PC-3 (cell line): ENCODE data around the gene PIGQ. TPM values are rescaled to one million over a fixed set of nuclear protein-coding genes. Genes with fewer than 3 reads are reported as not detected.

ENCODE experiments used
- ATAC-seq: fragments of 200-7000 bp; cut with Tn5 transposase; 2 replicates; pipeline ENCODE4 v1.9.1; 2020; ENCODE audit warnings: mild to moderate bottlenecking, moderate library complexity
- BruUV-seq: library from RNA; stranded (reverse); fragments of 400-500 nt; replicated peaks from 2 replicates; lab custom pipeline; 2021; lab: Mats Ljungman, UMichigan
- CTCF ChIA-PET: fragments of 300-600 bp; sonication (Branson Sonifier 250); formaldehyde crosslinking; loops from one replicate; lab custom pipeline; 2022; ENCODE audit warnings: antibody characterized with exemption; lab: Charles Lee
- POLR2A ChIA-PET: fragments of 300-600 bp; sonication (Branson Sonifier 250); formaldehyde crosslinking; loops from one replicate; lab custom pipeline; 2022; ENCODE audit warnings: antibody characterized with exemption; ENCODE audit not compliant: unreplicated experiment; lab: Charles Lee
- DNase-seq: peaks from one replicate; pipeline ENCODE4 v3.0.0-alpha.2; 2015
- H2AFZ ChIP-seq: fragments of 300-600 bp; sonication (generic); 2 replicates; pipeline ENCODE4 v1.6.0; 2016; ENCODE audit warnings: antibody characterized with exemption, low read length
- H3F3A ChIP-seq: fragments of 300-600 bp; sonication (generic); one replicate; pipeline ENCODE4 v1.6.0; 2017; ENCODE audit warnings: antibody characterized with exemption, low read length, control low read depth, mild to moderate bottlenecking; ENCODE audit not compliant: unreplicated experiment
- H3K27ac ChIP-seq: fragments of 300-600 bp; sonication (generic); 2 replicates; pipeline ENCODE4 v1.5.1; 2016; ENCODE audit warnings: mild to moderate bottlenecking, low read length
- H3K27me3 ChIP-seq: fragments of 300-600 bp; sonication (generic); 2 replicates; pipeline ENCODE4 v1.6.1; 2016; ENCODE audit warnings: low read length, mixed read lengths
- H3K36me3 ChIP-seq: fragments of 300-600 bp; sonication (generic); 2 replicates; pipeline ENCODE4 v1.6.1; 2016; ENCODE audit warnings: low read depth, mixed run types, low read length, mixed read lengths
- H3K4me1 ChIP-seq: fragments of 300-600 bp; sonication (generic); 2 replicates; pipeline ENCODE4 v1.5.1; 2016; ENCODE audit warnings: low read length; ENCODE audit not compliant: insufficient read depth
- H3K4me2 ChIP-seq: fragments of 300-600 bp; sonication (generic); 2 replicates; pipeline ENCODE4 v1.6.0; 2016; ENCODE audit warnings: low read length
- H3K4me3 ChIP-seq: fragments of 300-600 bp; sonication (generic); 2 replicates; pipeline ENCODE4 v1.5.1; 2016; ENCODE audit warnings: mild to moderate bottlenecking, low read length, mixed read lengths
- H3K79me2 ChIP-seq: fragments of 300-600 bp; sonication (generic); 2 replicates; pipeline ENCODE4 v1.6.1; 2017; ENCODE audit warnings: low read length, mixed read lengths
- H3K9ac ChIP-seq: fragments of 300-600 bp; sonication (generic); 2 replicates; pipeline ENCODE4 v1.6.0; 2016; ENCODE audit warnings: mild to moderate bottlenecking, low read length
- H3K9me2 ChIP-seq: fragments of 300-600 bp; sonication (generic); replicated peaks from 2 replicates; pipeline ENCODE4 v1.6.1; 2016; ENCODE audit warnings: mixed run types, low read length, mixed read lengths
- H3K9me3 ChIP-seq: fragments of 300-600 bp; sonication (generic); 2 replicates; pipeline ENCODE4 v1.6.1; 2016; ENCODE audit warnings: low read length, mixed read lengths
- H4K20me1 ChIP-seq: fragments of 300-600 bp; sonication (generic); 2 replicates; pipeline ENCODE4 v1.6.1; 2016; ENCODE audit warnings: low read length, mixed read lengths
- EZH2 ChIP-seq: fragments of 300-600 bp; sonication (generic); IDR thresholded peaks from one replicate; pipeline ENCODE4 v1.6.1; 2017; ENCODE audit warnings: antibody characterized with exemption, mild to moderate bottlenecking, low read length; ENCODE audit not compliant: unreplicated experiment
- EZH2phosphoT487 ChIP-seq: fragments of 300-600 bp; sonication (generic); IDR thresholded peaks from 2 replicates; pipeline ENCODE4 v1.6.1; 2018; ENCODE audit warnings: mild to moderate bottlenecking, antibody characterized with exemption, low read length, borderline replicate concordance
- intact Hi-C: fragments of 100-400 bp; cut with micrococcal nuclease; formaldehyde crosslinking; loops from 2 replicates; pipeline ENCODE4 v1.9.0; 2023
- total RNA-seq: library from RNA; depleted of rRNA; stranded (reverse); fragments of >200 nt; gene quantifications from 2 replicates; pipeline ENCODE4 v1.2.3, GENCODE V29; 2014
- TF ChIP-seq, protein P1 (sequence below): fragments of 300-600 bp; sonication (generic); conservative IDR thresholded peaks from 2 replicates; pipeline ENCODE4 v1.5.1; 2017; ENCODE audit warnings: antibody characterized with exemption, low read depth, mild to moderate bottlenecking, low read length

Gene PIGQ
- total RNA-seq, 1 experiment from 2014 or later: 36.0 TPM

DNA sequence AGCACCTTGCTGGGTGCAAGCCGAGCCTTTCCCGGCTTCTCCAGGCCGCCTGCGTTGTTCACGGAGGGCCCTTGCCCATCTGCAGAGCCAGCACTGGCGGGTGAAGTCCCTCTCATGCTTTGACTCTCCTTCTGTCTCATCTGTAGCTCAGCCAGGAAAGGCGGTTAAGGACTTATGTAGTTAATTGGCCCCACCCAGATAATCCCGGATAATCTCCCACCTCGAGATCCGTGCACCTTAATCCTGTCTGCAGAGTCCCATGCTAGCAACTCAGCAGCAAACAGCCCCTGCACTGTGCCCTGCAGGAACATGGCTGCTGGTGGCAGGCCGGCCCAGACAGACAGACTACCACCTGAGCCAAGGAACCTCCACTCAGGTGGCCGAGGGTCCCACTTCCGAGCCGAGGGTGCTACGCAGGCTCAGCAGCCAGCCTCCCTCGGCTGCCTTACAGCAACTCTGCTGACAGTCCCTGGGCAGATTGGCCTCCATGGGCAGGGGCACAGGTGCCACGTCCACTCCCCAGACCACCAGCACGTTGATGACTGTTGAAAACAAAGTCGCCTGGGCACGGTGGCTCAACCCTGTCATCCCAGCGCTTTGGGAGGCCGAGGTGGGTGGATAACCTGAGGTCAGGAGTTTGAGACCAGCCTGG lies 37.0 kb downstream of the PIGQ start:
- no peak overlapping the region for H2AFZ ChIP-seq
- H3K36me3 ChIP-seq: no peaks in the 10 kb centered on the region
- ATAC-seq (no peak), DNase-seq (no peak)
- no peak for TF ChIP-seq EZH2phosphoT487
- TF ChIP-seq, protein P1, sequence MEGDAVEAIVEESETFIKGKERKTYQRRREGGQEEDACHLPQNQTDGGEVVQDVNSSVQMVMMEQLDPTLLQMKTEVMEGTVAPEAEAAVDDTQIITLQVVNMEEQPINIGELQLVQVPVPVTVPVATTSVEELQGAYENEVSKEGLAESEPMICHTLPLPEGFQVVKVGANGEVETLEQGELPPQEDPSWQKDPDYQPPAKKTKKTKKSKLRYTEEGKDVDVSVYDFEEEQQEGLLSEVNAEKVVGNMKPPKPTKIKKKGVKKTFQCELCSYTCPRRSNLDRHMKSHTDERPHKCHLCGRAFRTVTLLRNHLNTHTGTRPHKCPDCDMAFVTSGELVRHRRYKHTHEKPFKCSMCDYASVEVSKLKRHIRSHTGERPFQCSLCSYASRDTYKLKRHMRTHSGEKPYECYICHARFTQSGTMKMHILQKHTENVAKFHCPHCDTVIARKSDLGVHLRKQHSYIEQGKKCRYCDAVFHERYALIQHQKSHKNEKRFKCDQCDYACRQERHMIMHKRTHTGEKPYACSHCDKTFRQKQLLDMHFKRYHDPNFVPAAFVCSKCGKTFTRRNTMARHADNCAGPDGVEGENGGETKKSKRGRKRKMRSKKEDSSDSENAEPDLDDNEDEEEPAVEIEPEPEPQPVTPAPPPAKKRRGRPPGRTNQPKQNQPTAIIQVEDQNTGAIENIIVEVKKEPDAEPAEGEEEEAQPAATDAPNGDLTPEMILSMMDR: no peak
- no peak for TF ChIP-seq EZH2
- H3F3A ChIP-seq: no peaks in the 10 kb centered on the region
- no peaks in the 10 kb centered on the region for H4K20me1 ChIP-seq
- no peaks in the 10 kb centered on the region for H3K27me3 ChIP-seq
- H3K4me1 ChIP-seq: no peaks in the 10 kb centered on the region
- no peak overlapping the region for H3K27ac ChIP-seq
- H3K9me3 ChIP-seq: no peaks in the 10 kb centered on the region
- ChIA-PET CTCF (no interaction called here), POLR2A (no interaction called here)
- intact Hi-C loops: no loop called here
- no peak overlapping the region for H3K4me2 ChIP-seq
- BruUV-seq: no TSS peak
- no peak overlapping the region for H3K9ac ChIP-seq
- peaks cover 15% of the 10 kb centered on the region; the same call in 1 of the 2 replicates for H3K79me2 ChIP-seq
- H3K9me2 ChIP-seq: no peaks in the 10 kb centered on the region
- no peak overlapping the region for H3K4me3 ChIP-seq

DNA sequence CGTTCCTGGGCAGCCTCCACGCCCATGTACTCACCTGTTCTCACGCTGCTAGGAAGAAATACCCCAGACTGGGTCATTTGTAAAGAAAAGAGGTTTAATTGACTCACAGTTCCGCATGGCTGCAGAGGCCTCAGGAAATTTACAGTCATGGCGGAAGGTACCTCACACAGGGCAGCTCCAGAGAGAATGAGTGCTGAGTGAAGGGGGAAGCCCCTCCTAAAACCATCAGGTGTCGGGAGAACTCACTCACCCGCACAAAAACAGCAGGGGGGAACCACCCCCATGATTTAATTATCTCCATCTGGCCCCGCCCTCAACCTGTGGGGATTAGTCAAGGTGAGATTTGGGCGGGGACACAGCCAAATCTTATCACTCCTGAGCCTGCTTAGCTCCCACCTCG lies 38.3 kb downstream of the PIGQ start:
- H3K36me3 ChIP-seq: no peaks in the 10 kb centered on the region
- no peak overlapping the region for H3K4me2 ChIP-seq
- ChIA-PET POLR2A (no interaction called here), CTCF (no interaction called here)
- H3K27ac ChIP-seq: no peak overlapping the region
- ATAC-seq (no peak), DNase-seq (no peak)
- peaks cover 15% of the 10 kb centered on the region; the same call in 1 of the 2 replicates for H3K79me2 ChIP-seq
- H3K4me1 ChIP-seq: no peaks in the 10 kb centered on the region
- H3K9ac ChIP-seq: no peak overlapping the region
- H3K4me3 ChIP-seq: no peak overlapping the region
- BruUV-seq: no TSS peak
- no peaks in the 10 kb centered on the region for H3K27me3 ChIP-seq
- no peaks in the 10 kb centered on the region for H3K9me3 ChIP-seq
- no peaks in the 10 kb centered on the region for H3F3A ChIP-seq
- H2AFZ ChIP-seq: no peak overlapping the region
- H4K20me1 ChIP-seq: no peaks in the 10 kb centered on the region
- intact Hi-C loops: no loop called here
- TF ChIP-seq EZH2phosphoT487 (no peak), EZH2 (no peak)
- TF ChIP-seq, protein P1: no peak
- no peaks in the 10 kb centered on the region for H3K9me2 ChIP-seq

DNA sequence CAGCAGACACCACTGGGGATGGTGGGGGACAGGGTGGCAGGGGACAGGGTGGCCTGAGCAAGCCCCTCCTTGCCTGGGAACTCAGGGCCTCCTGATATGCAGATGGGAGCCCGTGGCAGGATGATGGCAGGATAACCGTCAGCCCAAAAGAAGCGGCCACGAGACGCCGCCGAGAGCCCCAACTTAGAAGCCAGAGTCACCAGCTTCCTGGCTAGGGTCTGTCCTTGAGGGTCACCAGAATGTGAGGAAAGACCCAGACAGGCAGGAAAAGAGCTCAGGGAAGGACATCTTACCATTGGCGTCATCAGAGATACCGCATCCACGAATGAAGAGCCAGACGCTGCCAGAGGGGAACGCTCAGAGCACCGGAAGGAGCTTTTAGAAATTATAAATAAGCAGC lies 39.5 kb downstream of the PIGQ start:
- Histone ChIP-seq H4K20me1 (no peaks in the 10 kb centered on the region), H3K79me2 (peaks cover 13% of the 10 kb centered on the region; the same call in 1 of the 2 replicates), H3K4me2 (no peak overlapping the region), H3K36me3 (no peaks in the 10 kb centered on the region), H3K27me3 (no peaks in the 10 kb centered on the region), H3K4me1 (no peaks in the 10 kb centered on the region), H2AFZ (no peak overlapping the region), H3K4me3 (no peak overlapping the region), H3K9ac (no peak overlapping the region), H3K9me3 (no peaks in the 10 kb centered on the region), H3F3A (no peaks in the 10 kb centered on the region), H3K27ac (no peak overlapping the region), H3K9me2 (no peaks in the 10 kb centered on the region)
- ChIA-PET POLR2A (interaction anchor here (0.6 kb wide), 1 partner anchor 402 kb away, joined by 4 read pairs; no protein-coding TSS in a partner anchor), CTCF (no interaction called here)
- TF ChIP-seq, protein P1: no peak
- TF ChIP-seq EZH2phosphoT487 (no peak), EZH2 (no peak)
- no TSS peak for BruUV-seq
- no peak for DNase-seq
- ATAC-seq: no peak
- intact Hi-C loops: no loop called here
